SK-N-SH (cell line): Measurements from ENCODE around the gene KCNQ2.

Source experiments
- POLR2AphosphoS5 ChIP-seq: IDR thresholded peaks from 2 replicates; pipeline ENCODE4 v1.6.1; 2012; ENCODE audit warnings: low read depth, low read length
- RAD21 ChIP-seq: IDR thresholded peaks from 2 replicates; pipeline ENCODE4 v1.6.1; 2012; ENCODE audit warnings: mild to moderate bottlenecking, low read length
- SIN3A ChIP-seq: IDR thresholded peaks from 2 replicates; pipeline ENCODE4 v1.6.1; 2012; ENCODE audit warnings: low read depth, mild to moderate bottlenecking, low read length, moderate library complexity, borderline replicate concordance
- TF ChIP-seq, protein P1 (sequence below): fragments of 200-600 bp; sonication (generic); IDR thresholded peaks from 2 replicates; pipeline ENCODE4 v1.6.1; 2017; ENCODE audit warnings: antibody characterized with exemption, mild to moderate bottlenecking, moderate library complexity
- TF ChIP-seq, protein P2 (sequence below): IDR thresholded peaks from 2 replicates; pipeline ENCODE4 v1.4.0; 2012; ENCODE audit warnings: low read depth, borderline replicate concordance
- TF ChIP-seq, protein P3 (sequence below): IDR thresholded peaks from 2 replicates; pipeline ENCODE4; 2012
- TF ChIP-seq, protein P4 (sequence below): fragments of 150-350 bp; IDR thresholded peaks from 2 replicates; pipeline ENCODE4 v1.6.1; 2017; ENCODE audit warnings: antibody characterized with exemption, low read length, low read depth, borderline replicate concordance
- TF ChIP-seq, protein P5 (sequence below): IDR thresholded peaks from 2 replicates; pipeline ENCODE4 v1.4.0; 2012; ENCODE audit warnings: low read depth

DNA sequence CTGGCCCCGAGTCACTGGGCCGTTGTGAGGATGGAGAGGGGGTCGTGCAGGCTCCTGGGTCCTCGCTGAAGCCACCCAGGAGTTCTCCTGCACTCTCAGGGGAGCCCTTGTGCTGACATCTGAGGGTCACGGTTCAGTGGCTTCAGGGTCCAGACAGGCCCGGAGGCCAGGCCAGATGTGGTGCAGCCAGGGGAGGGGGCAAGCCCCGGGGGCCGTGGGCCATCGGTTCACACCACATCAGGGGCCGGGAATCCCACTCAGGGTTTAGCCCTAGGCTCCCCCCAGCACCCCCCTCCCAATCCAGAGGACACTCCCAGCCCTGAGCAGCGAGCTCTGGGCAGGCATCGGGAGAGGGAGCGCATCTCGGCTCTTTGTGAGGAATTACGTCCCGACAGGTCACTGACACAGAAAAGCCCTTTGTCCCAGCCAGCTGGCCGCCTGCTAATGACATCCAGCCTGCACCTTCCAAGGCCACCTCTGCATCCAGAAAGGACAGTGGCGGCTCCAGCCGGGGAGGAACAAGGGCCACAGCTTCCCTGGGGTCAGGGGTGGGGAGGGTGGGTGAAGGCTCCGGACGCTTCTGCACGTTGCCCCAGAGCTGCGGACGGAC lies 104.9 kb downstream of the KCNQ2 start:
- TF ChIP-seq, protein P1, sequence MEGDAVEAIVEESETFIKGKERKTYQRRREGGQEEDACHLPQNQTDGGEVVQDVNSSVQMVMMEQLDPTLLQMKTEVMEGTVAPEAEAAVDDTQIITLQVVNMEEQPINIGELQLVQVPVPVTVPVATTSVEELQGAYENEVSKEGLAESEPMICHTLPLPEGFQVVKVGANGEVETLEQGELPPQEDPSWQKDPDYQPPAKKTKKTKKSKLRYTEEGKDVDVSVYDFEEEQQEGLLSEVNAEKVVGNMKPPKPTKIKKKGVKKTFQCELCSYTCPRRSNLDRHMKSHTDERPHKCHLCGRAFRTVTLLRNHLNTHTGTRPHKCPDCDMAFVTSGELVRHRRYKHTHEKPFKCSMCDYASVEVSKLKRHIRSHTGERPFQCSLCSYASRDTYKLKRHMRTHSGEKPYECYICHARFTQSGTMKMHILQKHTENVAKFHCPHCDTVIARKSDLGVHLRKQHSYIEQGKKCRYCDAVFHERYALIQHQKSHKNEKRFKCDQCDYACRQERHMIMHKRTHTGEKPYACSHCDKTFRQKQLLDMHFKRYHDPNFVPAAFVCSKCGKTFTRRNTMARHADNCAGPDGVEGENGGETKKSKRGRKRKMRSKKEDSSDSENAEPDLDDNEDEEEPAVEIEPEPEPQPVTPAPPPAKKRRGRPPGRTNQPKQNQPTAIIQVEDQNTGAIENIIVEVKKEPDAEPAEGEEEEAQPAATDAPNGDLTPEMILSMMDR, result no peak
- TF ChIP-seq POLR2AphosphoS5 (no peak), SIN3A (no peak), RAD21 (no peak)
- TF ChIP-seq, protein P2, sequence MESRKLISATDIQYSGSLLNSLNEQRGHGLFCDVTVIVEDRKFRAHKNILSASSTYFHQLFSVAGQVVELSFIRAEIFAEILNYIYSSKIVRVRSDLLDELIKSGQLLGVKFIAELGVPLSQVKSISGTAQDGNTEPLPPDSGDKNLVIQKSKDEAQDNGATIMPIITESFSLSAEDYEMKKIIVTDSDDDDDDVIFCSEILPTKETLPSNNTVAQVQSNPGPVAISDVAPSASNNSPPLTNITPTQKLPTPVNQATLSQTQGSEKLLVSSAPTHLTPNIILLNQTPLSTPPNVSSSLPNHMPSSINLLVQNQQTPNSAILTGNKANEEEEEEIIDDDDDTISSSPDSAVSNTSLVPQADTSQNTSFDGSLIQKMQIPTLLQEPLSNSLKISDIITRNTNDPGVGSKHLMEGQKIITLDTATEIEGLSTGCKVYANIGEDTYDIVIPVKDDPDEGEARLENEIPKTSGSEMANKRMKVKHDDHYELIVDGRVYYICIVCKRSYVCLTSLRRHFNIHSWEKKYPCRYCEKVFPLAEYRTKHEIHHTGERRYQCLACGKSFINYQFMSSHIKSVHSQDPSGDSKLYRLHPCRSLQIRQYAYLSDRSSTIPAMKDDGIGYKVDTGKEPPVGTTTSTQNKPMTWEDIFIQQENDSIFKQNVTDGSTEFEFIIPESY, result no peak
- TF ChIP-seq, protein P3, sequence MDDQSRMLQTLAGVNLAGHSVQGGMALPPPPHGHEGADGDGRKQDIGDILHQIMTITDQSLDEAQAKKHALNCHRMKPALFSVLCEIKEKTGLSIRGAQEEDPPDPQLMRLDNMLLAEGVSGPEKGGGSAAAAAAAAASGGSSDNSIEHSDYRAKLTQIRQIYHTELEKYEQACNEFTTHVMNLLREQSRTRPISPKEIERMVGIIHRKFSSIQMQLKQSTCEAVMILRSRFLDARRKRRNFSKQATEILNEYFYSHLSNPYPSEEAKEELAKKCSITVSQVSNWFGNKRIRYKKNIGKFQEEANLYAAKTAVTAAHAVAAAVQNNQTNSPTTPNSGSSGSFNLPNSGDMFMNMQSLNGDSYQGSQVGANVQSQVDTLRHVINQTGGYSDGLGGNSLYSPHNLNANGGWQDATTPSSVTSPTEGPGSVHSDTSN, result no peak
- TF ChIP-seq, protein P4, sequence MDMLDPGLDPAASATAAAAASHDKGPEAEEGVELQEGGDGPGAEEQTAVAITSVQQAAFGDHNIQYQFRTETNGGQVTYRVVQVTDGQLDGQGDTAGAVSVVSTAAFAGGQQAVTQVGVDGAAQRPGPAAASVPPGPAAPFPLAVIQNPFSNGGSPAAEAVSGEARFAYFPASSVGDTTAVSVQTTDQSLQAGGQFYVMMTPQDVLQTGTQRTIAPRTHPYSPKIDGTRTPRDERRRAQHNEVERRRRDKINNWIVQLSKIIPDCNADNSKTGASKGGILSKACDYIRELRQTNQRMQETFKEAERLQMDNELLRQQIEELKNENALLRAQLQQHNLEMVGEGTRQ, result no peak
- TF ChIP-seq, protein P5, sequence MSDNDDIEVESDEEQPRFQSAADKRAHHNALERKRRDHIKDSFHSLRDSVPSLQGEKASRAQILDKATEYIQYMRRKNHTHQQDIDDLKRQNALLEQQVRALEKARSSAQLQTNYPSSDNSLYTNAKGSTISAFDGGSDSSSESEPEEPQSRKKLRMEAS, result no peak
